DOHH2 (cell line): ENCODE measurements around the gene OTP.

ENCODE experiments used
- EZH2phosphoT487 ChIP-seq: fragments of 200-600 bp; sonication (generic); IDR thresholded peaks from 2 replicates; pipeline ENCODE4 v1.6.1; 2017; ENCODE audit warnings: borderline replicate concordance, mild to moderate bottlenecking, antibody characterized with exemption, low read length, moderate library complexity, mixed read lengths
- TF ChIP-seq, protein P1 (sequence below): fragments of 200-600 bp; sonication (generic); IDR thresholded peaks from one replicate; pipeline ENCODE4 v1.5.1; 2014; ENCODE audit warnings: antibody characterized with exemption, mild to moderate bottlenecking, low read depth, low read length; ENCODE audit not compliant: poor library complexity, severe bottlenecking

DNA sequence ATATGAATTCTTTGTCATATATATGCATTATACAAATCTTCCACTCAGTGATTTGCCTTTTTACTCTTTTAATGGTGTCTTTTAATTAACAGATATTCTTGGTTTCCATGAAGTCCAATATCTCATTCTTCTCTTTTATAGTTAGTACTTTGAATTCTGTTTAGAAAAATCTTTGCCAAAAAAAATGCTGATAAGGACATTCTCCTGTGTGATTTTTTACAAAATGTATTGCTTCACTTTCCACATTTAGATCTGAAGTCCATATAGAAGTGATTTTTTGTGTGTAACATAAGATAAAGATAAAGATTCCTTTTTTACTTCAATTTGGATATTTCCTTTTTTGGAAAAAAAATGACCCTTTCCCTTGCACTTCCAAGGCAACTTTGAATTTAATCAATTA is 50.3 kb downstream of the OTP start:
- TF ChIP-seq, protein P1, sequence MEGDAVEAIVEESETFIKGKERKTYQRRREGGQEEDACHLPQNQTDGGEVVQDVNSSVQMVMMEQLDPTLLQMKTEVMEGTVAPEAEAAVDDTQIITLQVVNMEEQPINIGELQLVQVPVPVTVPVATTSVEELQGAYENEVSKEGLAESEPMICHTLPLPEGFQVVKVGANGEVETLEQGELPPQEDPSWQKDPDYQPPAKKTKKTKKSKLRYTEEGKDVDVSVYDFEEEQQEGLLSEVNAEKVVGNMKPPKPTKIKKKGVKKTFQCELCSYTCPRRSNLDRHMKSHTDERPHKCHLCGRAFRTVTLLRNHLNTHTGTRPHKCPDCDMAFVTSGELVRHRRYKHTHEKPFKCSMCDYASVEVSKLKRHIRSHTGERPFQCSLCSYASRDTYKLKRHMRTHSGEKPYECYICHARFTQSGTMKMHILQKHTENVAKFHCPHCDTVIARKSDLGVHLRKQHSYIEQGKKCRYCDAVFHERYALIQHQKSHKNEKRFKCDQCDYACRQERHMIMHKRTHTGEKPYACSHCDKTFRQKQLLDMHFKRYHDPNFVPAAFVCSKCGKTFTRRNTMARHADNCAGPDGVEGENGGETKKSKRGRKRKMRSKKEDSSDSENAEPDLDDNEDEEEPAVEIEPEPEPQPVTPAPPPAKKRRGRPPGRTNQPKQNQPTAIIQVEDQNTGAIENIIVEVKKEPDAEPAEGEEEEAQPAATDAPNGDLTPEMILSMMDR = no peak
- TF ChIP-seq EZH2phosphoT487 = no peak
